ENCODE measurements around the gene NANOS1.

- TF ChIP-seq EZH2 (IDR thresholded peaks at IDR 0.05; ENCODE audit: borderline replicate concordance): no peak
- no peak for TF ChIP-seq CTCF (IDR thresholded peaks at IDR 0.05; ENCODE audit: poor library complexity)
- TF ChIP-seq EZH2phosphoT487 (IDR thresholded peaks at IDR 0.05; ENCODE audit: low read depth, severe bottlenecking, unreplicated experiment): no peak
Observed at GRCh38 chr10:118980870-118981269, 48.6 kb upstream of the NANOS1 start.
